ENCODE results near the gene RELB. TPM values are rescaled to one million over a fixed set of nuclear protein-coding genes. Genes with fewer than 3 reads are reported as not detected.
A peak's percentile ranks its signal among the peaks of the same experiment; 100 is the strongest.

RELB gene
- total and polyA plus RNA-seq, 9 of the 15 experiments (the other 6 are each of a cell fraction or from before 2014, with no cell fraction given) = 0.15 to 1.1 (median 0.28) TPM; not detected in 2

- TF ChIP-seq ETV1 (tag; conservative IDR thresholded peaks at IDR 0.05; ENCODE audit: low read depth) (no peak), ATF4 (CRISPR knock-in tag; IDR thresholded peaks at IDR 0.05) (no peak), MLX (CRISPR knock-in tag; conservative IDR thresholded peaks at IDR 0.05) (no peak), BRF2 (IDR thresholded peaks at IDR 0.05; ENCODE audit: borderline replicate concordance, insufficient read depth, insufficient read length) (no peak), MYC (IDR thresholded peaks at IDR 0.05; ENCODE audit: low read depth, low read length) (0 out of 2 replicates have a peak, but pooled peaks have one; percentile 8), MYC (CRISPR knock-in tag; IDR thresholded peaks at IDR 0.05; ENCODE audit: borderline replicate concordance, low read depth) (no peak), PURB (CRISPR knock-in tag; IDR thresholded peaks at IDR 0.05; ENCODE audit: low read depth) (no peak), BHLHE40 (IDR thresholded peaks at IDR 0.05; ENCODE audit: low read length) (peak; percentile 92), ZNF174 (CRISPR knock-in tag; IDR thresholded peaks at IDR 0.05) (no peak), HDAC2 (IDR thresholded peaks at IDR 0.05) (peak; percentile 70), ZNF224 (CRISPR knock-in tag; IDR thresholded peaks at IDR 0.05) (no peak), ZSCAN29 (IDR thresholded peaks at IDR 0.05) (no peak), MAZ (CRISPR knock-in tag; conservative IDR thresholded peaks at IDR 0.05 in 1 of 2, IDR thresholded peaks at IDR 0.05 in 1 of 2) (peak; percentile 83 to 88; a peak in 3 of 4 replicates), CBFA2T2 (conservative IDR thresholded peaks at IDR 0.05) (peak; percentile 86), DMBX1 (CRISPR knock-in tag; IDR thresholded peaks at IDR 0.05; ENCODE audit: borderline replicate concordance) (no peak), KLF1 (tag; IDR thresholded peaks at IDR 0.05) (no peak), SMAD1 (IDR thresholded peaks at IDR 0.05; ENCODE audit: low read depth, low read length, partially characterized antibody) (no peak), ZNF655 (CRISPR knock-in tag; IDR thresholded peaks at IDR 0.05) (no peak), KHSRP (IDR thresholded peaks at IDR 0.05) (peak; percentile 70), ETV6 (IDR thresholded peaks at IDR 0.05; ENCODE audit: borderline replicate concordance in 1 of 2, low read depth in 2 of 2, low read length in 1 of 2) (no peak), ETV6 (CRISPR knock-in tag; IDR thresholded peaks at IDR 0.05; ENCODE audit: borderline replicate concordance) (no peak), PHF21A (IDR thresholded peaks at IDR 0.05; ENCODE audit: borderline replicate concordance, low read depth) (no peak), ARID2 (IDR thresholded peaks at IDR 0.05) (no peak), PML (IDR thresholded peaks at IDR 0.05; ENCODE audit: low read length) (no peak), ZKSCAN1 (IDR thresholded peaks at IDR 0.05; ENCODE audit: low read depth, low read length) (0 out of 2 replicates have a peak, but pooled peaks have one; percentile 14)
These were observed at the start of gene RELB (continued) for GRCh38 chr19:45001087-45001739.

Data from K562 (cell line).